Immature natural killer cell (primary cell): ENCODE data around the gene TUBGCP2. TPM values are rescaled to one million over a fixed set of nuclear protein-coding genes. Genes with fewer than 3 reads are reported as not detected.

ENCODE experiments used
- DNase-seq, 3 donors: peaks; one replicate each; pipeline ENCODE4 v3.0.0; 2022; ENCODE audit warnings: mixed read lengths in 1 of 3
- H3K27ac Mint-ChIP-seq, 6 donors: one replicate each; pipeline ENCODE4 v1.8.0; 2020; ENCODE audit warnings: mixed read lengths in 6 of 6, mild to moderate bottlenecking in 5 of 6, inconsistent platforms in 4 of 6, moderate library complexity in 3 of 6
- H3K27me3 Mint-ChIP-seq, 3 donors: one replicate each; pipeline ENCODE4 v1.8.0; 2020 to 2021; ENCODE audit warnings: low read depth in 3 of 3, mild to moderate bottlenecking in 3 of 3, mixed read lengths in 3 of 3, moderate library complexity in 3 of 3, inconsistent platforms in 1 of 3
- H3K36me3 Mint-ChIP-seq, 3 donors: one replicate each; pipeline ENCODE4 v1.8.0; 2020; ENCODE audit warnings: mixed read lengths in 3 of 3, inconsistent platforms in 2 of 3, mild to moderate bottlenecking in 2 of 3
- H3K4me1 Mint-ChIP-seq, 2 donors: one replicate each; pipeline ENCODE4 v1.8.0; 2020; ENCODE audit warnings: inconsistent platforms in 2 of 2, mild to moderate bottlenecking in 2 of 2, mixed read lengths in 2 of 2, moderate library complexity in 1 of 2
- H3K4me3 Mint-ChIP-seq, 5 donors: one replicate each; pipeline ENCODE4 v1.8.0; 2020; ENCODE audit warnings: mild to moderate bottlenecking in 5 of 5, mixed read lengths in 5 of 5, inconsistent platforms in 3 of 5, moderate library complexity in 3 of 5
- H3K9me3 Mint-ChIP-seq, 6 donors: one replicate each; pipeline ENCODE4 v1.8.0; 2020; ENCODE audit warnings: mild to moderate bottlenecking in 6 of 6, mixed read lengths in 6 of 6, inconsistent platforms in 4 of 6, moderate library complexity in 3 of 6
- polyA plus RNA-seq, 3 donors: library from polyadenylated mRNA; unstranded; fragments of 300-500 nt; fragmentation: Illumina TruSeq; gene quantifications; one replicate each; pipeline ENCODE4 v1.2.3, GENCODE V29; 2021

Gene TUBGCP2
- polyA plus RNA-seq, 3 donors from 2014 or later = 11.0 to 44.3 (median 27.5) TPM

DNA sequence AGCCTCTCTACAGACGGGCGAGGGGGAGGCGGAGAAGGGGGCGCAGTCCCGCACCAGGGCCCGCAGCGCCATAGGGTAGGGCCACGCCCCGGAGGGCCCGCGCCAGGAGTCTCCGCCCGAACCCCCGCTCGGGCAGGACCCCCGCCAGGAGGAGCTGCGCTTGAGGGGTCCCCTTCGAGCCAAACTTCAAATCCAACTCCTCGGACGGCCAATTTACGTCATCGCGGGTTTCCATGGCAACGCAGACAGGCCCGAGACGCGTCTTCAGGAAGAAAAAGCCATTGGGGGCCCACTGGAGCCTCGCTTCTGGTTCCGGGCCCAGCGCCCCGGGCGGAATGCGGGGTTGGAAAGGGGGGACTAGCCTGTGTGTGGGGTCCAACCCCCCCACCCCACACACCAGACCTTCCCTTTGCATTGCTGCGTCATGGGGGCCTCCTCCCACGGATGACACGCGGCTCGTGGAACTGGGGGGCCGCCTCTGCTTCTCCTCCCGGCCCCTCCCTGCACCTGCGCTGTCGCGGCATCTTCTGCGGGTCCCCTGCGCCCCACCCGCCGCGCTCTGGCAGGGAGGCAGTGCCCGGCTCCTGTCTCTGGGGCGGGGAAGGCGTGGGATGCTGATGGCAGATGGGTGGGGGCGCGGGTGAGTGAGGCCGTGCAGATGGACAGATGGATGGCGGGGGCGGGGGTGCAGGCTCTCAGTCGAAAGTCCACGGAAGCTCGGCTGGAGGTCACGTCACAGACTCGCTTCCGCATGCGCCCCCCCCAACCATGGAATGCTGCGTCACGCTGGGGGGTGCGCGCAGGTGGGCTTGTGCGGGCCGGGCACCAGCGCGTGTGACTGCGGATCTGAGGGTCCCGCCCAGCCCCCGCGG, 26.8 kb upstream of the TUBGCP2 start:
- Mint-ChIP-seq H3K9me3 (no peaks in the 10 kb centered on the region), H3K36me3 (no peaks in the 10 kb centered on the region), H3K4me3 (peak overlapping the region; percentile 61 to 73 (median 69)), H3K4me1 (peaks cover 0 to 2% of the 10 kb centered on the region in 2 donors), H3K27me3 (peaks cover 4 to 17% (median 10%) of the 10 kb centered on the region in 3 donors), H3K27ac (peak overlapping the region in 5 of 6 donors; percentile 62 to 78 (median 76))
- peak; percentile 79 to 83 (median 80) for DNase-seq

- Mint-ChIP-seq H3K27ac (peak overlapping the region in 5 of 6 donors; percentile 62 to 87 (median 78)), H3K4me3 (peak overlapping the region; percentile 56 to 82 (median 75)), H3K9me3 (no peaks in the 10 kb centered on the region), H3K27me3 (peaks cover 7 to 18% (median 10%) of the 10 kb centered on the region in 3 donors), H3K4me1 (peaks cover 0 to 2% of the 10 kb centered on the region in 2 donors), H3K36me3 (no peaks in the 10 kb centered on the region)
- no peak for DNase-seq
Observed at GRCh38 chr10:133334503-133335245, 26.0 kb upstream of the TUBGCP2 start.

- Mint-ChIP-seq H3K27me3 (peaks cover 13 to 18% (median 17%) of the 10 kb centered on the region in 3 donors), H3K27ac (peak overlapping the region in 2 of 6 donors; percentile 4 to 54), H3K4me1 (peaks cover 0 to 2% of the 10 kb centered on the region in 2 donors), H3K36me3 (no peaks in the 10 kb centered on the region), H3K9me3 (no peaks in the 10 kb centered on the region), H3K4me3 (no peak overlapping the region)
- DNase-seq = no peak
Observed at GRCh38 chr10:133332936-133333699, 24.4 kb upstream of the TUBGCP2 start.

- Mint-ChIP-seq H3K27ac (no peak overlapping the region), H3K4me3 (peak overlapping the region in 2 of 5 donors; percentile 26 to 48), H3K4me1 (peaks cover 0 to 4% of the 10 kb centered on the region in 2 donors), H3K27me3 (peaks cover 15 to 20% (median 15%) of the 10 kb centered on the region in 3 donors), H3K36me3 (no peaks in the 10 kb centered on the region), H3K9me3 (no peaks in the 10 kb centered on the region)
- peak; percentile 78 to 81 (median 80) for DNase-seq
Observed at GRCh38 chr10:133329491-133330202, 21.0 kb upstream of the TUBGCP2 start.

- H3K27me3 Mint-ChIP-seq = peaks cover 14 to 20% (median 15%) of the 10 kb centered on the region in 3 donors
- no peaks in the 10 kb centered on the region for H3K36me3 Mint-ChIP-seq
- no peak overlapping the region for H3K27ac Mint-ChIP-seq
- DNase-seq = no peak
- H3K4me1 Mint-ChIP-seq = peaks cover 0 to 5% of the 10 kb centered on the region in 2 donors
- H3K9me3 Mint-ChIP-seq = no peaks in the 10 kb centered on the region
- no peak overlapping the region for H3K4me3 Mint-ChIP-seq
Observed at GRCh38 chr10:133328358-133329343, 20.0 kb upstream of the TUBGCP2 start.

DNA sequence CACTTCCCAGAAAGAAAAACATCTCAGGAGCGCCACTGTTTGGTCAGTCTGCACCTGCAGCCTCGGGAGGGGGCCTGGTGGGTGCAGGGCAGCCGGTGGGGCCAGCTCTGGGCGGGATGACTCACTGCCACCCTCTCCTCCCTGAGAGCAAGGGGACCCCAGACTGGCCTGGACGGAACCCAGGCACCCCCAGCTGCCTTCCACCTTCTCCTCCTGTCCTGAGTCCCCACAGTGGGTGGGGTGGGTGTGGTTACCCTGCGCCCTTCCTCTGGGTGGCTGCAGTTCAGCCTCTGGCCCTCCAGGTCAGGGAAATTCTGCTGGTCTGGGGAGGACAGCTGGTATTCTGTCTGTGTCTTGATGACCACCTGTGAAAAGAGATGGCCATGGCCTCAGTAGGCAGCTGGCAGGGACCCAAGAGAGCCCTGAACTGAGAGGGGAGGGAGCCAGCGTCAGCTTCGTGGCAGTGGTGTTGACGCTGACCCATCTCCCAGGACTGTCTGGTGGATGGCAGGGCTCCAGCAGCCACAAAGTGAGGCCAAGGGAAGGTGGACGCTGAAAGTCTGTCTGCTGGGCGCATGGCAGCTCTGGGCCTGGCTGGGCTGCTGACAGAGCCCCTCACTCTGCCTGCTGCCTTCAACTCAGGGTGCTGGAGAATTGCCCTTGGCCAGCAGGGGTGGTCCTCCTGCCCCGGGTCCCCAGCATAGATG, 19.1 kb upstream of the TUBGCP2 start:
- H3K27me3 Mint-ChIP-seq = peaks cover 15 to 22% (median 17%) of the 10 kb centered on the region in 3 donors
- no peak for DNase-seq
- no peaks in the 10 kb centered on the region for H3K36me3 Mint-ChIP-seq
- no peaks in the 10 kb centered on the region for H3K9me3 Mint-ChIP-seq
- H3K27ac Mint-ChIP-seq = no peak overlapping the region
- no peak overlapping the region for H3K4me3 Mint-ChIP-seq
- peaks cover 0 to 5% of the 10 kb centered on the region in 2 donors for H3K4me1 Mint-ChIP-seq

DNA sequence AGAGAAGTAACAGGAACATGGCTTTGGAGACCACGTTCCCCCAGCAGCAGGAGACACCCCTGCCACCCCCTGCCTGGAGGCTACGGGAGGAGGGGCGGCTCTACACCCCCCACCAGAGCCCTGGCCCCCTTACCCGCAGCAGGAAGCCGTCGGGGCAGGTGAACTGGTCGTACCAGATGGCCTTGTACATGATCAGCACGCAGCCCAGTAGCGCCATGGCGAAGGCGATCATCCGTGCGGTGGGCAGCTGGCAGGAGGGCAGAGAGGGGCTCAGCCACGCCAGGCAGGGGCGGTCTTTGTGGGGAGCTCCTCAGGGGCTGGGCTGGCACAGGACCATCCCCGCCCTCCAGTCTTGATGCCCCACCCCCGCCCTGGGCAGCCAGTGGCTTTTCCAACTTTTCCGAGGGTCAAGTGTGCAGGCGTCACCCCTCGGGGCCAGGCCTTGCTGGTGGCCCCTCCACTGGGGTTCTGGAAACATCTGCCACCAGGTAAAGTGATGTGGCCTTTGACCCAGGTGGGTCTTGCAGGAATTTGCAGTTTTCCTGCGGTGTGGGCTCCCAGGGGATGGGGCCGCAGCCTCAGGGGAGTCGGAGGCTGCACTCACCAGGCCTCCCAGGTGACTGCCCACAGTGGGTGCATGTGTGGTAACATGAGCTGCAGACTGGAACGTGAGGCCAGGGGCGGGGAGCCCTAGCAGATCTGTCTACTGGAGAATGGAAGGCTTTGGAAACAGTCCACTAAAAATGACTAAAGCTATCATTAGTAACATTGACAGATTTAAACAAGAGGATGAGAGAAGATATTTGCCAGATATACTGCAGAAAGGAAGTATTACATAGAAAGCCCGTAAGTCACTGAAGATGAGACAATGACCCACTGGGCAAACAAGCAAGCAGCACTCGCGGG, 18.3 kb upstream of the TUBGCP2 start:
- no peaks in the 10 kb centered on the region for H3K36me3 Mint-ChIP-seq
- no peaks in the 10 kb centered on the region for H3K9me3 Mint-ChIP-seq
- no peak overlapping the region for H3K4me3 Mint-ChIP-seq
- no peak overlapping the region for H3K27ac Mint-ChIP-seq
- peaks cover 0 to 5% of the 10 kb centered on the region in 2 donors for H3K4me1 Mint-ChIP-seq
- H3K27me3 Mint-ChIP-seq = peaks cover 13 to 18% (median 15%) of the 10 kb centered on the region in 3 donors
- DNase-seq = no peak

GRCh38 chr10:133326223-133326551, 17.5 kb upstream of the TUBGCP2 start:
- peak overlapping the region in 1 of 5 donors; percentile 6 for H3K4me3 Mint-ChIP-seq
- H3K4me1 Mint-ChIP-seq = peaks cover 0 to 5% of the 10 kb centered on the region in 2 donors
- H3K27me3 Mint-ChIP-seq = peaks cover 13 to 17% (median 15%) of the 10 kb centered on the region in 3 donors
- DNase-seq = no peak
- no peaks in the 10 kb centered on the region for H3K9me3 Mint-ChIP-seq
- no peak overlapping the region for H3K27ac Mint-ChIP-seq
- H3K36me3 Mint-ChIP-seq = no peaks in the 10 kb centered on the region

DNA sequence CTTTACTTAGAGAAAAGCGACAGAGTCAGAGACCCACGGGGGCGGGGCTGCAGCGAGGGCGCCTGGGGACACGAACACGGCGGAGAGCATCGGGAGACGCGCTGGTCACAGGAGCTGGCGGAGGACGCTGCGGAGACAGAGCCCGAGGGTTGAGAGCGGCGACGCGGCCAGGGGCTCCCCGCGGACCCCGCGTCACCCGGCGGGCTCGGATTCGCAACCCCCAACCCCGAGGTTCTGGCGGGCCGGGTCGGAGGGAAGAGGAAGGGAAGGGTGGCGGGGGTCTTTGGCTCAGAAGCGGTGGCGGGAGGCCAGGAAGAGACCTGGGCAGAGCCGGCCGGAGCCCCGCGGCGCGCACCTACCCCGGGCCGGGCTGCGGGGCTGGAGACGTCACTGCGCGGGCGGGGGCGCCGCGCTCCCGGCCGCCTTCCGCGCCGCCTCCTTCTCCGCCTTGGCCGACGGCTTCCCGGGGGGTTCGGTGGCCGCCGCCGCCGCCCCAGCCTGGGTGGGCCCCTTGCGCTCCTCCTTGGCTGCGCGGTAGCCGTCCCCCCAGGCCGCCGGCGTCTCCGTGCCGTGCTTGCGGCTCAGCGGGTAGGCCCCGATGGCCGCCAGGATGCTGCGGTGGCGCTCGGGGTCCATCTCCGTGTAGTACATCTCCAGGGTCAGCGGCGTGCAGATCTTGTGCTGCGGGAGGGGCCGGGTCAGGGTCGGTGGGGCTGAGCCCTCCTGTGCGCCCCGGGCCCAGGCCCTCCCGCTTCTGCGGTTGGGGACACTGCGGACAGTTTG, 17.0 kb upstream of the TUBGCP2 start:
- no peak for DNase-seq
- peak overlapping the region in 1 of 6 donors; percentile 28 for H3K27ac Mint-ChIP-seq
- H3K36me3 Mint-ChIP-seq = no peaks in the 10 kb centered on the region
- H3K27me3 Mint-ChIP-seq = peaks cover 13 to 15% (median 13%) of the 10 kb centered on the region in 3 donors
- H3K4me3 Mint-ChIP-seq = peak overlapping the region; percentile 44 to 73 (median 69)
- H3K9me3 Mint-ChIP-seq = no peaks in the 10 kb centered on the region
- H3K4me1 Mint-ChIP-seq = peaks cover 0 to 5% of the 10 kb centered on the region in 2 donors

- Mint-ChIP-seq H3K36me3 (peaks cover 0 to 4% (median 0%) of the 10 kb centered on the region in 3 donors), H3K9me3 (peaks cover 0 to 2% (median 0%) of the 10 kb centered on the region in 6 donors), H3K4me1 (peaks cover 0 to 5% of the 10 kb centered on the region in 2 donors), H3K27me3 (peaks cover 12 to 13% (median 12%) of the 10 kb centered on the region in 3 donors), H3K27ac (no peak overlapping the region), H3K4me3 (no peak overlapping the region)
- no peak for DNase-seq
Observed at GRCh38 chr10:133324857-133325260, 16.2 kb upstream of the TUBGCP2 start.
